ENCODE measurements around the gene MRPS12.

DNA sequence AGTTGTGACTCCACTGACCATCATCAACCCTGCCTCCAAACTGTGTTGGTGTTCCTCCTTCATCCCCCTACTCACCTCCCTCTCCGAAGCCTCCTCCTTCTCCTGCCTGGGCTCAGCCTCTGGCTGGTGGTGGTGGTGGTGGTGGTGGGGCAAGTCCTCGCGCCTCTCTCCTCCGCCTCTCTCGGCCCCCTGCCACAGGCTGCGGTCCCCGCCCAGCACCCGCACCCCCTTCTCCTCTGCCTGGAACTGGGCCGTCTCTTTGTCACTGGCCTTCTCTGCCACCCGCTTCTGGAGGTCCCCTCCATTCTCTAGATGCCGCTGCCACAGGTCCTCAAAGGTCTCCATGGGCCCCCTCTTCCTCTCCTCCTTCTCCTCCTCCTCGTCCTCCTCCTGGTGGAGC, 20.3 kb upstream of the MRPS12 start:
- TF ChIP-seq MAF1 (CRISPR knock-in tag; IDR thresholded peaks at IDR 0.05; ENCODE audit: borderline replicate concordance) (no peak), TBX2 (CRISPR knock-in tag; IDR thresholded peaks at IDR 0.05; ENCODE audit: borderline replicate concordance) (no peak), ETV5 (CRISPR knock-in tag; IDR thresholded peaks at IDR 0.05; ENCODE audit: borderline replicate concordance) (no peak), MZF1 (CRISPR knock-in tag; IDR thresholded peaks at IDR 0.05; ENCODE audit: borderline replicate concordance) (no peak), ZNF451 (CRISPR knock-in tag; IDR thresholded peaks at IDR 0.05) (no peak), NCOR1 (IDR thresholded peaks at IDR 0.05; ENCODE audit: borderline replicate concordance, low read length) (no peak), EZH2 (conservative IDR thresholded peaks at IDR 0.05; ENCODE audit: low read depth, low read length) (no peak), ZBTB38 (CRISPR knock-in tag; IDR thresholded peaks at IDR 0.05) (no peak), JUND (CRISPR knock-in tag; IDR thresholded peaks at IDR 0.05) (no peak), RARG (CRISPR knock-in tag; IDR thresholded peaks at IDR 0.05; ENCODE audit: low read depth) (no peak)
- TF ChIP-seq, protein P1, sequence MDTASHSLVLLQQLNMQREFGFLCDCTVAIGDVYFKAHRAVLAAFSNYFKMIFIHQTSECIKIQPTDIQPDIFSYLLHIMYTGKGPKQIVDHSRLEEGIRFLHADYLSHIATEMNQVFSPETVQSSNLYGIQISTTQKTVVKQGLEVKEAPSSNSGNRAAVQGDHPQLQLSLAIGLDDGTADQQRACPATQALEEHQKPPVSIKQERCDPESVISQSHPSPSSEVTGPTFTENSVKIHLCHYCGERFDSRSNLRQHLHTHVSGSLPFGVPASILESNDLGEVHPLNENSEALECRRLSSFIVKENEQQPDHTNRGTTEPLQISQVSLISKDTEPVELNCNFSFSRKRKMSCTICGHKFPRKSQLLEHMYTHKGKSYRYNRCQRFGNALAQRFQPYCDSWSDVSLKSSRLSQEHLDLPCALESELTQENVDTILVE (CRISPR knock-in tag; IDR thresholded peaks at IDR 0.05), result no peak
- TF ChIP-seq, protein P2, sequence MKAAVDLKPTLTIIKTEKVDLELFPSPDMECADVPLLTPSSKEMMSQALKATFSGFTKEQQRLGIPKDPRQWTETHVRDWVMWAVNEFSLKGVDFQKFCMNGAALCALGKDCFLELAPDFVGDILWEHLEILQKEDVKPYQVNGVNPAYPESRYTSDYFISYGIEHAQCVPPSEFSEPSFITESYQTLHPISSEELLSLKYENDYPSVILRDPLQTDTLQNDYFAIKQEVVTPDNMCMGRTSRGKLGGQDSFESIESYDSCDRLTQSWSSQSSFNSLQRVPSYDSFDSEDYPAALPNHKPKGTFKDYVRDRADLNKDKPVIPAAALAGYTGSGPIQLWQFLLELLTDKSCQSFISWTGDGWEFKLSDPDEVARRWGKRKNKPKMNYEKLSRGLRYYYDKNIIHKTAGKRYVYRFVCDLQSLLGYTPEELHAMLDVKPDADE (CRISPR knock-in tag; IDR thresholded peaks at IDR 0.05), result no peak
- TF ChIP-seq, protein P3, sequence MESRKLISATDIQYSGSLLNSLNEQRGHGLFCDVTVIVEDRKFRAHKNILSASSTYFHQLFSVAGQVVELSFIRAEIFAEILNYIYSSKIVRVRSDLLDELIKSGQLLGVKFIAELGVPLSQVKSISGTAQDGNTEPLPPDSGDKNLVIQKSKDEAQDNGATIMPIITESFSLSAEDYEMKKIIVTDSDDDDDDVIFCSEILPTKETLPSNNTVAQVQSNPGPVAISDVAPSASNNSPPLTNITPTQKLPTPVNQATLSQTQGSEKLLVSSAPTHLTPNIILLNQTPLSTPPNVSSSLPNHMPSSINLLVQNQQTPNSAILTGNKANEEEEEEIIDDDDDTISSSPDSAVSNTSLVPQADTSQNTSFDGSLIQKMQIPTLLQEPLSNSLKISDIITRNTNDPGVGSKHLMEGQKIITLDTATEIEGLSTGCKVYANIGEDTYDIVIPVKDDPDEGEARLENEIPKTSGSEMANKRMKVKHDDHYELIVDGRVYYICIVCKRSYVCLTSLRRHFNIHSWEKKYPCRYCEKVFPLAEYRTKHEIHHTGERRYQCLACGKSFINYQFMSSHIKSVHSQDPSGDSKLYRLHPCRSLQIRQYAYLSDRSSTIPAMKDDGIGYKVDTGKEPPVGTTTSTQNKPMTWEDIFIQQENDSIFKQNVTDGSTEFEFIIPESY (CRISPR knock-in tag; IDR thresholded peaks at IDR 0.05), result no peak
- TF ChIP-seq, protein P4, sequence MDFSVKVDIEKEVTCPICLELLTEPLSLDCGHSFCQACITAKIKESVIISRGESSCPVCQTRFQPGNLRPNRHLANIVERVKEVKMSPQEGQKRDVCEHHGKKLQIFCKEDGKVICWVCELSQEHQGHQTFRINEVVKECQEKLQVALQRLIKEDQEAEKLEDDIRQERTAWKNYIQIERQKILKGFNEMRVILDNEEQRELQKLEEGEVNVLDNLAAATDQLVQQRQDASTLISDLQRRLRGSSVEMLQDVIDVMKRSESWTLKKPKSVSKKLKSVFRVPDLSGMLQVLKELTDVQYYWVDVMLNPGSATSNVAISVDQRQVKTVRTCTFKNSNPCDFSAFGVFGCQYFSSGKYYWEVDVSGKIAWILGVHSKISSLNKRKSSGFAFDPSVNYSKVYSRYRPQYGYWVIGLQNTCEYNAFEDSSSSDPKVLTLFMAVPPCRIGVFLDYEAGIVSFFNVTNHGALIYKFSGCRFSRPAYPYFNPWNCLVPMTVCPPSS (IDR thresholded peaks at IDR 0.05), result no peak
